ENCODE results near the gene EPB41L4A.
A peak's percentile ranks its signal among the peaks of the same experiment; 100 is the strongest.

EPB41L4A gene

DNA sequence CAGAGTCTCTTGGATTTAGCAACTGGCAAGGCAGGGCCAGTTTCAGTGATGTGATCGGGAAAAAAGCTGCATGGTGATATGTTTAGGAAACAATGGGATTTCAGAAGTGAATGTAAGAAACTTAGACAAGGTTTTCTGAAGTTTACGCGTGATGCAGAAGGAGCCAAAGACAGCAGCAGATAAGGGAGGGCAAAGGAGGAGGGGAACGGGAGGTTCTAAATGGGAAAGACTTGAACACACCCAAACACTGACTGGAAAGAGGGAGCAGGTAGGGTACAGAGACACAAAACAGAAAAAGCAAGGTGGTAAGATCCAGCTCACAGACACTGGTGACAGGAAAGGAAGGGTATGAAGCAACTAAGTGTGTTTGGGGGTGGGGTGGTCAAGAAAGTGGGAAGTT is 115.4 kb downstream of the EPB41L4A start:
- no peak for DNase-seq

DNA sequence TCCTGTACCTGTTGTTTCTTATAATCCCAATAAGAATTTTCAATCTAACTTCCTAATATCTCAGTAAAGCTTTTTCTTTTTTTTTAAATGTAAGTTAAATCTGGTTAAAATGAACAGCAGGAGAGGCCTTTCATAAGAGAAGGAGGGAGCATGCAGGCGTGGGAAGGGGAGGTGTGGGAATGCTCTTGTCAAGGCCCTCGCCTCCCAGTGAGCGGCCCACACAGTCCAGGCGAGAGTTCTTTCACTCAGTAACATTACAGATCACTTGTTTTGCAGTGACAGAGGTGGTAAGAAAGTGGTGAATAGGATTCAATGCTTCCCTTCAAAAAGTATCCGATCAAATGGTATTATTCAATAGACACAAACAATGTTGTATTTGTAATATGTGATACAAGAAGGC is 125.0 kb downstream of the EPB41L4A start:
- DNase-seq: no peak

DNA sequence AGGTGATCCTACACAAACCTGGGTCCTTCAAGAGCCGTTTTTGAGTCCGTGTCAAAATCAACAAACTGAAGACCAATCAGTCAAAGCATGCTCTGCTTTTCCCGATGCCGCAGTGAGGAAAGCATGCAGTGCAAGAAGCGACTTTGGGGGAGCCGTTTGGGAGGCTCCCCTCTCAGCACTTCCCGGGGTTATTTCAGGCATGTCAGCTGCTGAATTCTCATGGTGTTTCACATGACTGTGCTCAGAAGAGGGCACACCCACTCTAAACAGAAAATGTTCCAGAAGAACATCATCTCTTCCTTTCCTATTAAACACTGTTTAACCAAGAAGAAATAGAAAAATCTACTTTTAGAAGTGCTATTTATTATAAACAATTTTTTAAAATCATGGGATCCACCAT is 125.5 kb downstream of the EPB41L4A start:
- no peak for DNase-seq

DNA sequence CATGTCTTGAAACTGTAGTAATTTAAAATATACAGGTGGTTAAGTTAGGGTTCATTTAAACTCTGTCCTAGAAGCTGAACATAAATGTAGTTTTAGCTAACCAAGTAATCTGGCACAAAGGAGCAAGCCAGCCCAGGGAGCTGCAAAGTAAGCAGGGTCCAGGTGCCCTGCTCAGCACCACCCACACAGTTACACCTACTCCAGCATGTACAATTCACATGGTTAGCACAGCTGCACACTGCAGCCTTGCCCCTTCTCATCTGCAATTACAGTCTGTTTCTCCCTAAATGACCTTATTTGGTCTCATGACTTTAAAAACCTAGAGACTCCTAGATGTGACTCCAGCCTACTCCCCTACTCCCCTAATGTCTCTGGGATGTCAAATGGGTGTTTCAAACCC is 128.4 kb downstream of the EPB41L4A start:
- DNase-seq: no peak

DNA sequence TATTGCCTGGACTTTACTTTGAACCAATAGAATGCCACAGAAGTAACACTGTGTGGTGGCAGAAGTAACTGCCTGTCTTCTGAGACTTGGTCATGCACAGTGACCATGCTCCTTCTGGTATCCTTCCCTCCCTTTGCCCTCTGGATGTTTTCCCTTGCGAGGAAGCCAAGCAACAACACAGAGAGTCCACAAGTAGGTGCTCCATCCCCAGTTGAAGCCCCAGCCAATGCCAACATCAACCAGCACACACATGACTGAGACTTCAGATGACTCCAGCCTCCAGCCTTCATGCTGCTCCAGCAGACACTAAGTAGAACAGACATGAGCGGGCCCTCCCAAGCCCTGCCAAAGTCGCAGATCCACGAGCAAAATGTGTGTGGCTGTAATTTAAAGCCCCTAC is 129.6 kb downstream of the EPB41L4A start:
- DNase-seq: no peak

DNA sequence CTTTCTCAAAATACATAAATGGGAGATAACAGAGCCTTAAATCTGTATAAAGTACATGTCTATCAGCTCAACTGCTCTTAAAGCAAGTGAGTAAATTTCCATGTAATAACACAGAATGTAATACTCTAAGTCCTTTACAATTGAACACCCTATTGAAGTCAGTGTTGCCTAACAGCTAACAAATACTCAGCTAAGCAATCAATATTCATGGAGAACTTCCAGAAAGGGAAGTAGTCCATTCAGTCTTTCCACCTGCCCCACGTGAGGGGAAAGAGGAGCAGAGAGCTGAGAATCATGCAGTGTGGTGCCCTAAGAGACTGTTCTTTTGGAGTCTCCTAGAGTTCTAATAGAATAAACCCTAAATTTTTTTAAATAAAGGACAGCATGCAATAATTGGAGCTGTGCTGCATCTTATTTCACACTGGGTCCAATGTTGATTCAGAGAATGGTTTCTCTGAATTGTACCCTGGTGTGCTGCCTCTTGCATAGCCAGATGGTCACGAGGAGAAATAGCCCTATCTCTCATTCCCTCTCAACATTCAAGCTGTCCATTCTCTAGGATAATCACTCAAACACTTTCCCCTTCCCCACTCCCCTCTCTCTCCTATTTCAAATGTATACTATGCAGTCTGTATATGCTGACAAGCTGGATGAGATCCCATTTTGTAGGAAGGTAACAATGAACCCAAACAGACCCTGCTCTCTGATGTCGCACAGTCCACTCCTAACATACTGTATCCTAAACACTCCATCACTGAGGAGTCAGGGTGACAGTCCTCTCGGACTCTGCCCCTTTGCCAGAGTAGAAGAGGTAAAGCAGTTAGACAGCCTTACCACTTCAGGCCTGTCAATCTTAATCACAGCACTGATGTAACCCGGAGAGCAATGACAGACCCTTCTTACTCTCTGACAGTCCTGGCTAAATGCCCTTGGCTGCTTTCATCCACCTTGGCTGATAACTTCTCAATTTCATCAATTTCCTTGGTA is 134.8 kb downstream of the EPB41L4A start:
- no peak for DNase-seq

DNA sequence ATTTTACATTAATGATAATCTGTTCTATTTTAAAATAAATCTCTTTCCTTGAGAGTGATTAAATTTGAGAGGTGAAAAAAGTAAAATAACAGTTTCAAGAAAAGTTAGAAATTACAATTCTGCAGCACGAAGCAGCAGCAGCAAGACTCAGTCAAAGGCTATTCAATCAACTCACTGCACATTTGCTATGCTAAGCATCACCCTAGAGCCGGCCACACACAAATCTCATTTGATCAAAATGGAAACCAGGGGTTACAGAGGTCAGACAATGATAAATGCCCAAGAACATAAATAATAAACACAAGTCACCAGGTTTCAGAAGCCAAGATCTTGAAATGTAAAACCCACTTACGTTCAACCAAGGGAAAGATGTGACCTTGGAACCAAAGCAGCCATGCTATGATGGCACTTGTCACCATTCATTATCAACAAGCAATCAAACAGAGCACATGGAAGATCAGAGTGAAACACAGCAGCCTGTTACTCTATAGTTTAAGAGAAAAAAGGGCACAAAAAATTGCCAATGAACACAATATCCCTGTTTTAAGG is 136.0 kb downstream of the EPB41L4A start:
- DNase-seq: no peak

DNA sequence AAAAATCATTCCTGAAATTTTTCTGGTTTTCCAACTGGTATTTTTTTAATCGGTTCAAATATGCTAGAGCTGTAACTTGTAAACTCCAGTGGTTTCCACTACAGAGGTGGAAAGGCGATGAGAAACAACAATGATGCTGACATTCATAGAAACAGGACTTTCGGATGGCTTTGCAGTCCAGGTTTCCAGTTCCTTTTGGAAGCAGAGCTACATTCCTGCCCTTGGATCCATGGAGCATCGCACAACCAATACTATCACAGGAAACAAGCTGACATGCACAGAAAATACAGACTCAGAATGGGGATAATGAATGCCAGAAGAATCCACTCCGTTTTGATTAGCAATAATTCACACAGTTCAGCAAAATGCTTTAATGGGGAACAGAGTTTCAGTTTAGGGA is 140.0 kb downstream of the EPB41L4A start:
- no peak for DNase-seq

DNA sequence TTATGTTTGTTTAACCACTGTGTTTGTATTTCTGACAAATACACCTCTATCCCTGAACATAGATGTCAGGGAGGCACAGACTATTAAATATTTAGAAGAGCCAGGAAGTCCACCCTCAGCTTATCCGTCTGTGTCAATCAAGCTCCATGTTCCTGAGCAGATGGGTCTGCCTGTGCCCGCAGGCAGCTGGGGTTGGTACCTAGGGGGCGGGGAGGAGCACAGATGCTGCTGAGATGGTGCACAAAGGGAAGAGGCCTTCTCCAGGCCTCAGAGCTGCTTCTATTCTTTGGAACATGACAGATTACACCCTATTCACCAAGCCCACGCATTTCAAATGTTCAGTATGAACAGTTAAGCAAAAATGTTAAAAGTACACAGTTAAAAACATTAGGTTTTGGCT is 142.1 kb downstream of the EPB41L4A start:
- no peak for DNase-seq

DNA sequence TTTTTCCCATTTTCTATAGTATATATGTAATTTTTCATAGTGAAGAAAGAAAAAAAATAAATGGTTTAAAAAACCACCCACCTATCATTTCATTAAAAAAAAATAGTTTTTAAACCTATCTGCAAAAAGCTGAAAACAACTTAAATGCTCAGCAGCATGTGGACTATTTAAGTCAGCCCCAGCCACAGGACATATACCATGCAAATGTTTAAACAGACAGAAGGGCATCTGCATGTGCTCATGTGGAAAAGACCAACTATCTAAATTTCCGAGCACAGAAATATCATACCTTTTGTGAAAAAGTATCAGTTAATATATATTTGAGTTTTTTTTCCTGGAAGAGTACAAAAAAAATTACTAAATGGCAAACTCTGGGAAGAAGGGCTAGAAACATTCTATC is 143.4 kb downstream of the EPB41L4A start:
- DNase-seq: no peak

DNA sequence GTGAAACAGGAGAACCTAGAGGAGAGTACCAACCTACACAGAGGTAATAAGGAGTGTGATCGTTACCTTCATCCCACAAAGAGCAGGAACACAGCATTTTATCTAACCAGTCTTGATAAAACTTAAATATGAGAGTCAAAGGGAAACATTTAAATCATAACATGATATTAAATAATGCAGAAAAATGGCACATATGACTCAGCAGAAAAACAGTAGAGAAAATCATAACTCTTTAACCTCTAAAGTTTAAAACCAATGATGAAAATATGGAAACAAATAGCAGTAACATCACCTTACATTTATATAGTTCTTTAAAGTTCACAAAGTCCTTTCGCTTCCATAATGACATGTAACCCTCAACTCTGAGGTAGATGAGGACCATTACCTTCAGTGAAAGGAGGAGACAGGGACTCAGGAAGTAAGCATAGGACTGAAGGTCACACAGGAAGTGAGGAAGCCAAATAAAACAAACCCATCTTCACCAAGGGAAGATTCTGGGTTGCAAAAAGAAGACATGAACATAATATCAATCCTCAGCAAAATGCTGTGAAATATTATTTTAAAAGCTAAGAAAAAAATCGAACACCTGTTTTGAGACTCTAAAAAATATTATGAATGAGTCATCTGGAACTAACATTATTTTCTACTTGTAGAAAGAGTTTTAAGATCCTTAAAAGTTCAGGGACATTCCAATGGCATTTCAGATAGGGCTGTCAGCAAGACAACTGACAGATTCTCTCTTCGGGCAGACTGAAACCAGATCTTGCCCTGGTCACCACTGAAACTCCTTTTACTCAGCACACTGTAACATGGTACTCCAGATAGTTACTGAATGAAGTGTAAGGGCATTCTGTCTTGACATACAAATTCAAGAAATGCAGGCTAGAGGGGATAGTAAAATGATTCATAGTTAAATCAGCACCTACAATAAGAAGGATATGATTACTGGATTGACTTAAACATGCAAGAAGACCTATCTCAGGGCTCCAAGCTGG is 148.5 kb downstream of the EPB41L4A start:
- DNase-seq: no peak

DNA sequence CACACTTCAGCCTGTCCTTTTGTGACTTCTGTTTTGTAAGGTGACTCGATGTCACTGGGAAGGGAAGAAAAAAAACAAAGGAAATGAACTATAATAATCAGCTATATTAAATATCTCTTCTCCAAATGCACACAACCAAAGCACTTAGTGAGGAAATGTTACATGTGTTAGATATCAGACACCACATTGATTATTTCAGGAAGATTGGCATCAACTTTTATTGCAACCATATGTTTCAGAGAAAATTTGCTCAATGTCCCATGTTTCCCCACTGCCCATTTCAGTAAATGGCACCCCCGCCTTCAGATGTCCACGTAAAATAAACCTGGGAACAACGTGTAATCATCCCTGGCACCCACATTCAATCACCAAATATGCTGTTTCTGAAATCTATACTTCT is 151.8 kb downstream of the EPB41L4A start:
- no peak for DNase-seq

DNA sequence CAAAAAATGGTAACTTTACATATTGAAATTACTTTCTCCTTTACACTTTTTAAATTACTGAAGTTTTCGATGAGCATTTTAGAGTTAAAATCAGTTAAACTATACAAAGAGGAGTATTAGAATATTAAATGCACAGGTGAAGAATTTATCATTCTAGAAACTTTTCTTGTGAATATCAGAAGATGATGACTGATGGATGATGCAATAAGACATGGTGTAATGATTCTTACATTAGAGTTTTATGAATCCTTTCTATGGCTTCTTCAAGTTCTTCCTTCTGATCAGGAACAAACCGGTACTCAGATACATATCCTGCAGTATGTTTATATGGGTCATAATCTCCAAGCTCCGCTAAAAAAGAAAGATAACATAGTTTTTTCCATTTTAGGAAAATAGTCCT is 154.4 kb downstream of the EPB41L4A start:
- no peak for DNase-seq

DNA sequence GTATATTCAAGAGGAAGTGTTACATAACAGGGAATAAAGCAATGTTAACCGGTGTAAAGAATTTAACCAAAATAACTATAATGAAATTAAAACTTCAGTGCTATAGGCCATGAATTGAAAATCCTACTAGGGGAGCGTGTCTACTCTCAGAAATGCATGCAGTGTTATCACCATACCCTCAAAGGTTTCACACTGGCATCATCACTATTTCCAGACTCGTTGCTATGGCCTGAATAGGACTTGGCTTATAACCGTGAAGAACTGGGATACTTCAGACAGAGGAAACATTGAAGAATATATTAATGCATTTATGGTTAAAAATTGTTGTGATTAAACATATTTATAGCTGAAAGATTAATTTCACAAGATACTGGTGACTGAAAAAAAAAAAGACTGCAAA is 154.9 kb downstream of the EPB41L4A start:
- DNase-seq: no peak

DNA sequence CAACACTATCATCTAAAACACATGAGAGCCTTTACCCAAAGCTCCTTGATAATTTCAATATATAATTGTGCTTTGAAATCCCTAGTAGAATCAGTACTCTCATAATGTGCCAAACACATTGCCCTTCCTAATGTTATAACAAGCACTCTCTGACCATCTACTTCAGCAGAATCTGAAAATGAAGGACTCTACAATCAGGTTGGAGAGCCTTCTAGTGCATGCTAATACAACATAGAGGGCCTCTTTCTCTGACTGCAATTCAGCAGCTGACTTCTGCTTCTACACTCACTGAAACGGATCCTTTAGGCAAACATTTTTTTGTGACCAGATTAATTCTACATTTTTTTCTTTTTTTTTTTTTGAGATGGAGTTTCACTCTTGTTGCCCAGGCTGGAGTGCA is 155.6 kb downstream of the EPB41L4A start:
- DNase-seq: no peak

DNA sequence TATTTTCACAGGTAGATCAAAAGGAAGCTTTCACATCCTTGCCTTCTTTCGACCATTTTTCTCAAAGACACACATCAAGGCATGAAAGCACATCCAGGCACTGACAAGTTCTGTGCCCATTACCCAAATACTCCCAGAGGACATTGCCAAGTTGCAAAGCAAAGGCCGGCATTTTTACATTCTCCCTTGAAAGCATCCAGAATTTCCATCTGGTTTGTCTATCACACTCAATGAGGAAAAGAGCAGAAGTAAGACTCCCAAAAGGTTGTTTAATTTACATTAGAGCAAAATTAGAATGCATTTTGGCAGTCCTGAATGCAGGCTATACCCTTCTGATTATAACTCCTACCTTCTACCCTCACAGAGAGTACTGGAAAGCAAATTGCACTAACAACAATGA is 160.5 kb downstream of the EPB41L4A start:
- DNase-seq: no peak

DNA sequence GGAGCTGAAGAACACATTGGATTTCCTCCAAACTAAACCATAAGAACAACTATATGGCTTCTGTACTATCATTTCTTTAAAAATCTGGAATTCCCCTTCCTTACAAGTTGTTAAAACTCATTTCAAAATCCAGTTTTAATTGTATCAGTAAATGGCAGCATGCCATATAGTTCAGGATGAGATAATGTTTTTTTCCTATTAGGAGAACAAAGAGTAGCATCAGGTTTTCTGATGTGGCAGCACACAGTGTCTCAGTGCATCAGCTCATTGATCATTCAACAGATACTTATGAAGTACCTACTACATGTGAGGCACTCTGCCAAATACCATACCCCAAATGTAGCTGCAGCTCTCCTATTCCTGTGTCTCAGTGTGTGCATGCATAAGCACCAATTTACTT is 161.1 kb downstream of the EPB41L4A start:
- peak; percentile 16 for DNase-seq

DNA sequence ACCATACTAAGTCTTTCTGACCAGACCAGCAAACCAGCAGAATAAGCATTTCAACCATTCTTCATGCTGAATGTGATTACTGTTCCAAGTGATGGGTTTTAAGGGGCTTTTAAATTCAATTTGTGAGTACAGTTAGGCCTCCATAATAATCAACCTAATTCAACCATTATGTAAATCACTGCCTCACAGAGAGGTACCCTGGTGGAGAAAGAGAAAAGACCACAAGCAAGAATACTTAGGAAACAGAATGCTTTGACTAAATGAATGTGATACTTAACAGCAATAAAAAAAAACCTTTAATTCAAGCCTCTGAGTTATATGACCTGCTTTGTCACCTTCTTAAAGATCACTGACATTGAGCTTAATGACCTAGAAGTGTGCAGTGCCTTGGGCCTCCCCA is 162.1 kb downstream of the EPB41L4A start:
- no peak for DNase-seq

DNA sequence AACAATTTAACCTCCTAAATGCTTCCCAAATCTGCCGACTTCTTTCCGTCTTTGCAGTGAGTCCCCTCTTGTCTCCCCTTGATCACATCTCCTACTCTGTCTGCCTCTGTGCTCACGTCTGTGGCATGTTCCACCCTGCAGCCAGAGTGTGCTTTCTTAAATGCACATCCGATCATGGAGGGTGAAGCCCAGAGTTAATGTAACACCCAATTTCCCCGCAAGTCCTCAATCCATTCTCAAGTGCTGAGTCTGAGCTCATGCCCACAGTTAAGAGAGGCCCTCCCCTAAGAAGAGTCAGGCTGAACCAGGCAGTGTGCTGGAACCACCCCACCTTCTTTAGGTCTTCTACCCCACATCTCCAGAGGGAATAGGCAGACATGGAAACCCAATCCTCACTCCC is 164.8 kb downstream of the EPB41L4A start:
- DNase-seq: no peak

DNA sequence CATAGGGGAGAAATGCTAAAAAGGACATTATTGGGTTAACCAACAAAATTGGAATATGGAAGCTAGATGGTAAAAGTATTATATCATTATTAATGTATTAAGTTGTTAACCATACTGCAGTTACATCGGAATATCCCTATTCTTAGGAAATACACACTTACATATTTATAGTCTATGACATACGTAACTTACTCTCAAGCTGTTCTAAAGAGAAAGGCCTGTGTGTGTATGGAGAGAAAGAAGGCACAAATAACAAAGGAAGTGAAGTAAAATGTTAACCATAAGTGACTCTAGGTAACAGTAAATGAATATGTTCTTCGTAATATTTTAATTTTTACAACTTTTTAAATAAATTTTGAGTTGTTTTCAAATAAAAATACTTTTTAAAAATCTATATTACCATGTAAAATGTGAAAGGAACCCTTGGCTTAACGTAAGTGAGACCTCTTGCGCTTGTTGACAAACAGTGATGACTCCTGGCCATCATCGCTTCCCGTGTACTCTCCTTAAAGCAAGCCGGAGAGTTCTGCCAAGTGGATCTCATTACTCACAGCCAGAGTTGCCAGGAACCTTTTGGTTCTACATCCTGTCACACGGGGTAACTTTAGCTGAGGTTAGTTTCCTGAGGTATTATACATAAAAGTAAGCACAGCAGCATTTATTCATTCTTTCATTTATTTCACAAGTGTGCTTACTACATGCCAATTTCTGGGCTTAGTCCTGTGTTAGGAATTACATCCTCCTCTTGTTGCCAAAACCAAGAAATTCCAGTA is 165.4 kb downstream of the EPB41L4A start:
- DNase-seq: no peak

DNA sequence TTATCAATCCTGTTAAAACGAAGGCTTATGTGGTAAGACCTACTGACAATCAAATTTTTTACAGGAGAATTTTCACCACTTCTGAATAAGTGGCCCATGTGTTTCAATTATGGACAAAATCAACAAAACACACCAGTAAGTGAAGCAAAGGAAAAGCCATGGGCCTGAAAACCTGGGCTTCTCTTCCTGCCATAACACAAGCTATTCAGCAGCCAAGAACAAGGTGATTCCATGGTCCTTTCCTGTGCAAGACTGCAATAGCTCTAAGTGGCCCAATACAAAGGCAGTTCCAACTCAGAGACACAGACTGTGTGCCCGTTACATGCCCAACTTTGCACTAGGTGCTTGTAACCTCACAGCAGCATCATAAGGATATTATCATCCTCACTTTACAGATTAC is 168.5 kb downstream of the EPB41L4A start:
- no peak for DNase-seq

DNA sequence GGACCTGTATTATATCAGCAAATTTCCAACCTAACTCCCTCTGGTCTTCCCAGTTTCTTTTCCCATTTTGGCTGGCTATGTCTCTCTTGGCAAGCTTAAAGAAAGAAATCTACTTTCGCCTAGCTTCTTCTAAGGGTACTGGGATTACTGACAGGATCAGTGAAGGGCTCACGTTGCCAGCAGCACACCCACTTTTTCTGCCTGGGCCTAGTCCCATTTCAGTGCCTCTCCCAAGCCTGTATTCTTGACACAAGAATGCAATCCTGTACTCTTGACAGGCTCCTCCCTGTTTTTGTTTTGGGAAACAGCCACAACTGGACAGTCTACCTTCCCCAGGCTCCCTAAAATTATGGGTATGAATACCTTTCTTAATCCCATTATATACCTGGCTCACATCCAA is 170.5 kb downstream of the EPB41L4A start:
- DNase-seq: no peak

DNA sequence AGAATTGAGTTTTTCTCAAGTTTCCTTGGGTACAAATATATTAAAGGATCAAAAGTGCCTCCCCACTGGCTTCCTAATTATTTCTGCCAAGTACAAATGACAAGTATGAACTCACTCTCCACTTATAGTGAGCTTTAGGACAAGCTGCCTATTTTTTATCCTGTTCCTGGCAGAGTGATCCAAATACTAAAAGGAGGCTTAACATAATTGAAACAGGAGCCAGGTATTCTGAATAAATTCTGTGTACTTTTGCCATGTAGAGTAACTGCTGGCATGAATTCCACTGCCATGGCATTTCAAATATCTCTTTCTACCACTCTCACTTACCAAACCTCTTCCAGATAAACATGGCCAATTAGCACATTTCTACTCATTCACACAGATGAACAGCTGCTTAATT is 171.1 kb downstream of the EPB41L4A start:
- no peak for DNase-seq

All from NCI-H1105 treated with DMSO at 0.1 percent for 48 hours (cell line).